Heart left ventricle (tissue), 16 donors: Measurements from ENCODE around the gene PRTN3. TPM values are rescaled to one million over a fixed set of nuclear protein-coding genes. Genes with fewer than 3 reads are reported as not detected.
"Not testable (repeated sequence)": the region's sequence is repeated elsewhere in the genome, so short reads cannot be mapped to it uniquely, and the experiment has no call there.

Source experiments
- ATAC-seq, 4 donors: fragments of 200-7000 bp; cut with Tn5 transposase; one replicate each; pipeline ENCODE4 v1.9.1; 2020 to 2022; ENCODE audit warnings: moderate library complexity in 4 of 4, mild to moderate bottlenecking in 3 of 4, moderate number of reproducible peaks in 1 of 4
- DNase-seq, 5 donors: peaks; one replicate each; pipeline ENCODE4 v3.0.0-alpha.2; 2020
- H3K27ac ChIP-seq, 12 donors: fragments of 200-600 bp; sonication (generic) in 4 of 12; one replicate each; pipeline versions ENCODE4 v1.5.0 to v1.8.0; 2016 to 2022; ENCODE audit warnings: mild to moderate bottlenecking in 2 of 12
- H3K27me3 ChIP-seq, 9 donors: fragments of 200-600 bp; sonication (generic) in 2 of 9; one replicate each; pipeline versions ENCODE4 v1.5.1 to v1.8.0; 2016 to 2022; ENCODE audit warnings: mild to moderate bottlenecking in 3 of 9
- H3K36me3 ChIP-seq, 9 donors: fragments of 200-600 bp; sonication (generic) in 2 of 9; one replicate each; pipeline versions ENCODE4 v1.5.0 to v1.8.0; 2018 to 2022; ENCODE audit warnings: mild to moderate bottlenecking in 2 of 9
- H3K4me1 ChIP-seq, 12 donors: fragments of 200-600 bp; sonication (generic) in 4 of 12; one replicate each; pipeline versions ENCODE4 v1.5.0 to v1.8.0; 2016 to 2022; ENCODE audit warnings: mild to moderate bottlenecking in 3 of 12
- H3K4me3 ChIP-seq, 12 donors: fragments of 200-600 bp; sonication (generic) in 4 of 12; one replicate each; pipeline versions ENCODE4 v1.5.0 to v1.8.0; 2017 to 2022; ENCODE audit warnings: mild to moderate bottlenecking in 9 of 12, moderate library complexity in 4 of 12
- H3K9me3 ChIP-seq, 12 donors: fragments of 200-600 bp; sonication (generic) in 4 of 12; one replicate each; pipeline versions ENCODE4 v1.5.0 to v1.8.0; 2016 to 2022; ENCODE audit warnings: mild to moderate bottlenecking in 1 of 12
- CTCF ChIP-seq, 12 donors: fragments of 200-600 bp; sonication (generic) in 4 of 12; IDR thresholded peaks; one replicate each; pipeline versions ENCODE4 v1.5.0 to v1.8.0; 2018 to 2022; ENCODE audit warnings: antibody characterized with exemption in 12 of 12, mild to moderate bottlenecking in 5 of 12
- POLR2A ChIP-seq, 2 donors: fragments of 450-650 bp; IDR thresholded peaks; one replicate each; pipeline ENCODE4 v1.6.1; 2017; ENCODE audit warnings: antibody characterized with exemption in 2 of 2, mild to moderate bottlenecking in 2 of 2, moderate library complexity in 2 of 2
- WGBS, 4 donors: extraction: QIAGEN DNeasy Blood & Tissue Kit in 2 of 4; methylation state at CpG; one replicate each; pipeline versions ENCODE4 v1.1.5 to v1.1.7; 2013 to 2018; 5-methylcytosine and 5-hydroxymethylcytosine counted together
- intact Hi-C, 10 donors: fragments of 100-400 bp; cut with DNase I; formaldehyde crosslinking; loops; one replicate each; pipeline versions ENCODE4 v1.11.1 to v1.14.2; 2022
- polyA plus RNA-seq, 2 donors: library from polyadenylated mRNA; stranded (reverse); fragments of 200-250 nt; gene quantifications; one replicate each; pipeline ENCODE4 v1.2.3, GENCODE V29; 2013
- total RNA-seq, 9 donors: library from RNA; depleted of rRNA in 2 of 9; stranded (reverse); fragments of >200 nt in 2 of 9; fragmentation: NEBNext Ultra II Directional in 3 of 9; extraction: Animal tissue kit (Norgen Biotek cat#: 25700) in 3 of 9; gene quantifications; one replicate each; pipeline versions ENCODE4 v1.1.0 to v1.2.4, GENCODE V29; 2016 to 2023
- donor health status: ischemic (EF 13 %, LVEDD 7.1; RV severe dilation, severe dysfunction).
- donor health status: healthy with polysubstance abuse.
- donor health status: DM: no; HTN: yes; CAD: no.
- donor health status: DM: no; HTN: no; CAD: no.
- donor health status: ischemic (EF 25% LVEDD 6.9; RV normal size, moderate dysfunction).
- donor health status: ischemic (EF 25% LVEDD 5.7; RV mildly dilated, moderate dysfunction).
- donor health status: healthy.
- donor health status: DM: yes; HTN: yes; CAD: no.
- donor health status: ischemic (EF 35%, LVEDD 5.7; RV mildly dilated, moderate dysfunction).
- donor health status: nonischemic (EF 11% LVEDD 7.7; RV severe dilation, severe dysfunction).
- donor health status: DM: yes; HTN: yes; CAD: no.
- donor health status: PGD.
- donor health status: ischemic (EF 29% LVEDD 5.4; RV normal size, mild dysfunction).
- donor health status: nonischemic (EF 23%, LVEDD 6.1; RV moderate dilation, normal function).

The PRTN3 gene
- total and polyA plus RNA-seq, 11 donors = 0.11 to 0.40 TPM; not detected in 9

GRCh38 chr19:834216-834615 is 6.6 kb upstream of the PRTN3 start:
- Histone ChIP-seq H3K4me1 (peaks cover 0 to 5% (median 0%) of the 10 kb centered on the region in 12 donors), H3K36me3 (no peaks in the 10 kb centered on the region), H3K9me3 (no peaks in the 10 kb centered on the region), H3K4me3 (no peak overlapping the region), H3K27ac (no peak overlapping the region), H3K27me3 (peaks cover 0 to 47% (median 6%) of the 10 kb centered on the region in 9 donors)
- WGBS, 4 donors = 48 to 59% (median 54%) methylated on average over 24 of the region's 24 CpGs
- intact Hi-C loops = no loop called here
- ATAC-seq (peak in 1 of 4 donors; percentile 53), DNase-seq (no peak)
- TF ChIP-seq POLR2A (IDR thresholded peaks at IDR 0.05) (no peak), CTCF (IDR thresholded peaks at IDR 0.05) (no peak)

GRCh38 chr19:835210-835810 is 5.5 kb upstream of the PRTN3 start:
- no peak for DNase-seq
- ATAC-seq = peak in 2 of 4 donors; percentile 48 to 64
- WGBS, 4 donors = 72 to 80% (median 77%) methylated on average over 31 to 36 of the region's 36 CpGs
- intact Hi-C loops = no loop called here
- Histone ChIP-seq H3K27me3 (peaks cover 0 to 40% (median 6%) of the 10 kb centered on the region in 9 donors), H3K9me3 (no peaks in the 10 kb centered on the region), H3K4me3 (no peak overlapping the region), H3K27ac (no peak overlapping the region), H3K36me3 (no peaks in the 10 kb centered on the region), H3K4me1 (peaks cover 0 to 10% (median 0%) of the 10 kb centered on the region in 12 donors)
- TF ChIP-seq CTCF (IDR thresholded peaks at IDR 0.05) (no peak), POLR2A (IDR thresholded peaks at IDR 0.05) (no peak)

GRCh38 chr19:842802-843179 is 2.0 kb downstream of the PRTN3 start:
- peaks cover 0 to 26% (median 8%) of the 10 kb centered on the region in 12 donors for H3K4me1 ChIP-seq

GRCh38 chr19:843180-843835 is 2.5 kb downstream of the PRTN3 start:
- H3K9me3 ChIP-seq = no peaks in the 10 kb centered on the region
- H3K27me3 ChIP-seq = peaks cover 11 to 72% (median 30%) of the 10 kb centered on the region in 9 donors
- DNase-seq (peak in 1 of 5 donors; percentile 68), ATAC-seq (peak in 3 of 4 donors; percentile 51 to 54 (median 54))
- H3K4me1 ChIP-seq = peaks cover 0 to 31% (median 8%) of the 10 kb centered on the region in 12 donors
- 3 to 10% (median 6%) methylated on average over 25 to 46 of the region's 46 CpGs for WGBS, 4 donors
- intact Hi-C loops = no loop called here
- TF ChIP-seq CTCF (IDR thresholded peaks at IDR 0.05) (no peak), POLR2A (IDR thresholded peaks at IDR 0.05) (no peak)
- no peaks in the 10 kb centered on the region for H3K36me3 ChIP-seq
- no peak overlapping the region for H3K27ac ChIP-seq
- peak overlapping the region in 10 of 12 donors; percentile 2 to 46 (median 24) for H3K4me3 ChIP-seq

More at GRCh38 chr19:842802-843179, 2.0 kb downstream of the PRTN3 start:
- H3K4me3 ChIP-seq, H3K27ac ChIP-seq, ATAC-seq, intact Hi-C loops, DNase-seq, H3K36me3 ChIP-seq, H3K9me3 ChIP-seq: not testable (repeated sequence)
- H3K27me3 ChIP-seq = peaks cover 11 to 68% (median 27%) of the 10 kb centered on the region in 9 donors
- 81 to 86% (median 83%) methylated on average over 7 of the region's 7 CpGs for WGBS, 4 donors
